ENCODE measurements around the gene KDF1. TPM values are rescaled to one million over a fixed set of nuclear protein-coding genes. Genes with fewer than 3 reads are reported as not detected.

The KDF1 gene
- total and polyA plus RNA-seq, 2 of the 13 experiments (the other 11 are each of a cell fraction or from before 2014, with no cell fraction given): 1.9 to 4.9 TPM

DNA sequence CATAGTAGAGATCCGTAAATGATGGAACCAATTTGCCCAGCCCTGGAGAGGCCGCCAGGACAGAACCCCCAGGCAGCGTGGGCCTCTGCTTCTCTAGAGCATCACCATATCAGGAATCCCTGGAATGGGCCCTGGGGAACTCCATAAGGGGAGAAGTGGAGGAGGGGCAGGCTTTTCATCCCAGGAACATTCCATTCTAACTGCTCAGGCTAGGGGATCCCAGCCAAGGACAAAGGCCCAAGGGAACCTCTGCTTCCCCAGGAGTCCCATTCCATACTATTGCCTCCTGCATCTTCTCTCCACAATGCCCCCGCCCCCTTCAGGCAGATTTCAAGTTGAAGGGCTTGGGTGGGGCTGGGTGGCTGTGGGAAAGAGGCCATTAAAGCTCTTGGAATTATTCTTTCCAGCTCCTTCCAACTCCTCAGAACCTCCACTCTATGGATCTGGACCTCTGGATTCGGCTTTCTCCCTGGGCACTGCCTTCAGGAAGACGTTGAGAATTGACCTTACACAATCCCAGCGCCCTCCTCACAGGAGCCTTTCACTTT is 39.2 kb upstream of the KDF1 start (continued):
- TF ChIP-seq, protein P1, sequence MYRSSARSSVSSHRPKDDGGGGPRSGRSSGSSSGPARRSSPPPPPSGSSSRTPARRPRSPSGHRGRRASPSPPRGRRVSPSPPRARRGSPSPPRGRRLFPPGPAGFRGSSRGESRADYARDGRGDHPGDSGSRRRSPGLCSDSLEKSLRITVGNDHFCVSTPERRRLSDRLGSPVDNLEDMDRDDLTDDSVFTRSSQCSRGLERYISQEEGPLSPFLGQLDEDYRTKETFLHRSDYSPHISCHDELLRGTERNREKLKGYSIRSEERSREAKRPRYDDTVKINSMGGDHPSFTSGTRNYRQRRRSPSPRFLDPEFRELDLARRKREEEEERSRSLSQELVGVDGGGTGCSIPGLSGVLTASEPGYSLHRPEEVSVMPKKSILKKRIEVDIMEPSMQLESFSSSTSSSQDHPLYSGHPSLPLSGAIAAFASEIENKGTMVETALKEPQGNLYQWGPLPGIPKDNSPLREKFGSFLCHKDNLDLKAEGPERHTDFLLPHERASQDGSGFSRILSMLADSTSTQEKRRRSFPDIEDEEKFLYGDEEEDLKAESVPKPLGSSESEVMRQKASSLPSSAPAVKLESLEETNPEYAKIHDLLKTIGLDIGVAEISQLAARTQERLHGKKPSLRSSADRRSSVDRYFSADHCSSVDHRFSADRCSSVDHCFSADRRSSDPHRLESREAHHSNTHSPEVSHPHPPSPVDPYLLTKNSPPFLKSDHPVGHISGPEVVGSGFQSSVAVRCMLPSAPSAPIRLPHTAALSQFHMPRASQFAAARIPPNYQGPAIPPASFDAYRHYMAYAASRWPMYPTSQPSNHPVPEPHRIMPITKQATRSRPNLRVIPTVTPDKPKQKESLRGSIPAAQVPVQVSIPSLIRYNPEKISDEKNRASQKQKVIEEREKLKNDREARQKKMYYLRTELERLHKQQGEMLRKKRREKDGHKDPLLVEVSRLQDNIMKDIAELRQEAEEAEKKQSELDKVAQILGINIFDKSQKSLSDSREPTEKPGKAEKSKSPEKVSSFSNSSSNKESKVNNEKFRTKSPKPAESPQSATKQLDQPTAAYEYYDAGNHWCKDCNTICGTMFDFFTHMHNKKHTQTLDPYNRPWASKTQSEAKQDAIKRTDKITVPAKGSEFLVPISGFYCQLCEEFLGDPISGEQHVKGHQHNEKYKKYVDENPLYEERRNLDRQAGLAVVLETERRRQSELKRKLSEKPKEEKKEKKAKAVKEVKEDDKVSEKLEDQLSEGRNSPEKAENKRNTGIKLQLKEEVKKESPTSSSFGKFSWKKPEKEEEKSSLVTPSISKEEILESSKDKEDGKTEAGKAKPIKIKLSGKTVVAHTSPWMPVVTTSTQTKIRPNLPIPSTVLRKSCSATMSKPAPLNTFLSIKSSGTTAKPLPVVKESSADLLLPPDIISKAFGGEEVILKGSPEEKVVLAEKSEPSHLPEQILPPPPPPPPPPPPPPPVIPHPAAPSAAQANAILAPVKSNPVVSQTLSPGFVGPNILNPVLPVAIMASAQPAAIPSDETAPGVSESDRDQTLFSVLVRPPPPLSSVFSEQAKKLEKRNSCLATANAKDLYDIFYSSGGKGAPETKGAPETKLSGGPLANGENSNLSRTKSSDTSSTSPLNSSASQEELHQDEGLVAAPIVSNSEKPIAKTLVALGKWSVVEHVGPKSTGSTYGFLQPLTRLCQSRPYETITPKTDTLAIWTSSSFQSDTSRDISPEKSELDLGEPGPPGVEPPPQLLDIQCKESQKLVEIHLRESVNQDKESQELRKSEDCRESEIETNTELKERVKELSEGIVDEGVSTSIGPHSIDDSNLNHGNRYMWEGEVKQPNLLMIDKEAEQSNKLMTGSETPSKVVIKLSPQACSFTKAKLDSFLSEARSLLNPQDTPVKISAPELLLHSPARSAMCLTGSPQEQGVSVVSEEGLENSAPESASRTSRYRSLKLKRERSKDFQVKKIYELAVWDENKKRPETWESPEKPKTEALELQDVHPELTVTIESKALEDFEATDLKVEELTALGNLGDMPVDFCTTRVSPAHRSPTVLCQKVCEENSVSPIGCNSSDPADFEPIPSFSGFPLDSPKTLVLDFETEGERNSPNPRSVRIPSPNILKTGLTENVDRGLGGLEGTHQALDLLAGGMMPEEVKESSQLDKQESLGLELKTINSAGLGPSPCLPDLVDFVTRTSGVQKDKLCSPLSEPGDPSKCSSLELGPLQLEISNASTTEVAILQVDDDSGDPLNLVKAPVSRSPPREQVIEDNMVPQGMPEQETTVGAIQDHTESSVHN (CRISPR knock-in tag; IDR thresholded peaks at IDR 0.05): no peak
- TF ChIP-seq, protein P2, sequence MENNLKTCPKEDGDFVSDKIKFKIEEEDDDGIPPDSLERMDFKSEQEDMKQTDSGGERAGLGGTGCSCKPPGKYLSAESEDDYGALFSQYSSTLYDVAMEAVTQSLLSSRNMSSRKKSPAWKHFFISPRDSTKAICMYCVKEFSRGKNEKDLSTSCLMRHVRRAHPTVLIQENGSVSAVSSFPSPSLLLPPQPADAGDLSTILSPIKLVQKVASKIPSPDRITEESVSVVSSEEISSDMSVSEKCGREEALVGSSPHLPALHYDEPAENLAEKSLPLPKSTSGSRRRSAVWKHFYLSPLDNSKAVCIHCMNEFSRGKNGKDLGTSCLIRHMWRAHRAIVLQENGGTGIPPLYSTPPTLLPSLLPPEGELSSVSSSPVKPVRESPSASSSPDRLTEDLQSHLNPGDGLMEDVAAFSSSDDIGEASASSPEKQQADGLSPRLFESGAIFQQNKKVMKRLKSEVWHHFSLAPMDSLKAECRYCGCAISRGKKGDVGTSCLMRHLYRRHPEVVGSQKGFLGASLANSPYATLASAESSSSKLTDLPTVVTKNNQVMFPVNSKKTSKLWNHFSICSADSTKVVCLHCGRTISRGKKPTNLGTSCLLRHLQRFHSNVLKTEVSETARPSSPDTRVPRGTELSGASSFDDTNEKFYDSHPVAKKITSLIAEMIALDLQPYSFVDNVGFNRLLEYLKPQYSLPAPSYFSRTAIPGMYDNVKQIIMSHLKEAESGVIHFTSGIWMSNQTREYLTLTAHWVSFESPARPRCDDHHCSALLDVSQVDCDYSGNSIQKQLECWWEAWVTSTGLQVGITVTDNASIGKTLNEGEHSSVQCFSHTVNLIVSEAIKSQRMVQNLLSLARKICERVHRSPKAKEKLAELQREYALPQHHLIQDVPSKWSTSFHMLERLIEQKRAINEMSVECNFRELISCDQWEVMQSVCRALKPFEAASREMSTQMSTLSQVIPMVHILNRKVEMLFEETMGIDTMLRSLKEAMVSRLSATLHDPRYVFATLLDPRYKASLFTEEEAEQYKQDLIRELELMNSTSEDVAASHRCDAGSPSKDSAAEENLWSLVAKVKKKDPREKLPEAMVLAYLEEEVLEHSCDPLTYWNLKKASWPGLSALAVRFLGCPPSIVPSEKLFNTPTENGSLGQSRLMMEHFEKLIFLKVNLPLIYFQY (CRISPR knock-in tag; IDR thresholded peaks at IDR 0.05; ENCODE audit: borderline replicate concordance): no peak
- no peak for TF ChIP-seq REL (CRISPR knock-in tag; conservative IDR thresholded peaks at IDR 0.05)
- TF ChIP-seq FOXA3 (CRISPR knock-in tag; IDR thresholded peaks at IDR 0.05): no peak
- TF ChIP-seq, protein P3, sequence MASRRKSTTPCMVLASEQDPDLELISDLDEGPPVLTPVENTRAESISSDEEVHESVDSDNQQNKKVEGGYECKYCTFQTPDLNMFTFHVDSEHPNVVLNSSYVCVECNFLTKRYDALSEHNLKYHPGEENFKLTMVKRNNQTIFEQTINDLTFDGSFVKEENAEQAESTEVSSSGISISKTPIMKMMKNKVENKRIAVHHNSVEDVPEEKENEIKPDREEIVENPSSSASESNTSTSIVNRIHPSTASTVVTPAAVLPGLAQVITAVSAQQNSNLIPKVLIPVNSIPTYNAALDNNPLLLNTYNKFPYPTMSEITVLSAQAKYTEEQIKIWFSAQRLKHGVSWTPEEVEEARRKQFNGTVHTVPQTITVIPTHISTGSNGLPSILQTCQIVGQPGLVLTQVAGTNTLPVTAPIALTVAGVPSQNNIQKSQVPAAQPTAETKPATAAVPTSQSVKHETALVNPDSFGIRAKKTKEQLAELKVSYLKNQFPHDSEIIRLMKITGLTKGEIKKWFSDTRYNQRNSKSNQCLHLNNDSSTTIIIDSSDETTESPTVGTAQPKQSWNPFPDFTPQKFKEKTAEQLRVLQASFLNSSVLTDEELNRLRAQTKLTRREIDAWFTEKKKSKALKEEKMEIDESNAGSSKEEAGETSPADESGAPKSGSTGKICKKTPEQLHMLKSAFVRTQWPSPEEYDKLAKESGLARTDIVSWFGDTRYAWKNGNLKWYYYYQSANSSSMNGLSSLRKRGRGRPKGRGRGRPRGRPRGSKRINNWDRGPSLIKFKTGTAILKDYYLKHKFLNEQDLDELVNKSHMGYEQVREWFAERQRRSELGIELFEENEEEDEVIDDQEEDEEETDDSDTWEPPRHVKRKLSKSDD (CRISPR knock-in tag; IDR thresholded peaks at IDR 0.05; ENCODE audit: low read depth): no peak
- no peak for TF ChIP-seq ZNF138 (CRISPR knock-in tag; IDR thresholded peaks at IDR 0.05; ENCODE audit: low read depth)
- TF ChIP-seq THAP7 (CRISPR knock-in tag; IDR thresholded peaks at IDR 0.05): no peak
- TF ChIP-seq, protein P4, sequence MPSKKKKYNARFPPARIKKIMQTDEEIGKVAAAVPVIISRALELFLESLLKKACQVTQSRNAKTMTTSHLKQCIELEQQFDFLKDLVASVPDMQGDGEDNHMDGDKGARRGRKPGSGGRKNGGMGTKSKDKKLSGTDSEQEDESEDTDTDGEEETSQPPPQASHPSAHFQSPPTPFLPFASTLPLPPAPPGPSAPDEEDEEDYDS (CRISPR knock-in tag; IDR thresholded peaks at IDR 0.05): no peak
- no peak for TF ChIP-seq NR2F2 (IDR thresholded peaks at IDR 0.05; ENCODE audit: borderline replicate concordance, low read depth)
- TF ChIP-seq MEIS2 (CRISPR knock-in tag; IDR thresholded peaks at IDR 0.05): no peak
- no peak for TF ChIP-seq KDM1A (CRISPR knock-in tag; IDR thresholded peaks at IDR 0.05)
- TF ChIP-seq KDM2A (CRISPR knock-in tag; IDR thresholded peaks at IDR 0.05; ENCODE audit: borderline replicate concordance, low read depth): no peak; the same call in 1 of the 2 replicates
- no peak for TF ChIP-seq TARDBP (CRISPR knock-in tag; IDR thresholded peaks at IDR 0.05)
- no peak for TF ChIP-seq HMG20B (CRISPR knock-in tag; conservative IDR thresholded peaks at IDR 0.05)
